Testis (tissue), 2 donors: ENCODE measurements around the gene ATP7B.

ENCODE experiments used
- CTCF ChIP-seq, 3 experiments: fragments of 450-650 bp in 2 of 3; fragments of 200-600 bp in 1 of 3; sonication (generic) in 1 of 3; IDR thresholded peaks; one replicate each; pipeline ENCODE4 v1.5.1; 2016 to 2019; ENCODE audit warnings: antibody characterized with exemption in 3 of 3, mild to moderate bottlenecking in 2 of 3, moderate library complexity in 1 of 3
- POLR2A ChIP-seq: fragments of 450-650 bp; IDR thresholded peaks from one replicate; pipeline ENCODE4 v1.6.1; 2017; ENCODE audit warnings: antibody characterized with exemption, mild to moderate bottlenecking, moderate library complexity

DNA sequence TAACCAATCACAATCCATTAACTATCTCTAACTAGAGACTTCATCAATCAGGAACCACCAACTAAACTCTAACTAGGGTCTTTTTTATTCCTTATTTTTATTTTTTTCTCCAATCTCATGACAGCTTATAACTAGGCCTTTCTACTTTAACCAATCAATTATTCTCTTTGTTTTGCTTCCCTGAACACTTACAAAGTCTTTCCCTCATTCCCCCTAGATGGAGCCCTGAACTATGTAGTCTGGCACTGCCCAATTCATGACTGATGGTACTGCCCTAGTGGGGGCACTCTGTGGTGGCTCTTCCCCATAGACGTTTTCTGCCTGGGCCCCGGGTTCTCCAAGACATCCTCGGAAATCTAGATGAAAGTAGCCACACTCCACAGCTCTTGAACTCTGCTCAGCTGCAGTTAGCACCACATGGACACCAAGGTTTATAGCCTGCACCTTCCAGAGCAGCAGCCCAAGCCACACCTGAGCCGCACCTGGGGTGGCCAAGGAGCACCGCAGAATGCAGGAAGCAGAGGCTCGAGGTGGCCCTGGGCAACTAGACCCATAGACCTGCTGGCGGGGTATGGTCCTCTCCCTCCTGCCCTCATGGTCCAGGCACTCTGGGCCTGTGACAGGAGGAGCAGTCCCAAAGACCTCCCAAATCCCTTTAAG, 6.6 kb downstream of the ATP7B start:
- TF ChIP-seq CTCF (IDR thresholded peaks at IDR 0.05) = no peak
- TF ChIP-seq POLR2A = no peak
